A549 (cell line): Measurements from ENCODE around the gene BLCAP. TPM values are rescaled to one million over a fixed set of nuclear protein-coding genes. Genes with fewer than 3 reads are reported as not detected.
"Not testable (repeated sequence)": the region's sequence is repeated elsewhere in the genome, so short reads cannot be mapped to it uniquely, and the experiment has no call there.

Experiments
- ATAC-seq, 2 experiments: fragments of 200-7000 bp in 1 of 2; fragments of >200 bp in 1 of 2; cut with Nextera tagmentation in 1 of 2; cut with Tn5 transposase in 1 of 2; 3 replicates each; pipeline versions ENCODE4 v1.8.0 to v1.9.1; 2018 to 2020; ENCODE audit warnings: mild to moderate bottlenecking in 1 of 2, moderate library complexity in 1 of 2
- CTCF ChIA-PET: fragments of 300-600 bp; sonication (Branson Sonifier 250); formaldehyde crosslinking; extraction: SDS; loops from one replicate; lab custom pipeline; 2021; ENCODE audit warnings: antibody characterized with exemption, inconsistent platforms; lab: Yijun Ruan, JAX
- POLR2A ChIA-PET: fragments of 350-600 bp; formaldehyde crosslinking; extraction: SDS; loops from one replicate; lab custom pipeline; 2021; ENCODE audit warnings: antibody characterized with exemption, inconsistent platforms; lab: Yijun Ruan, JAX
- DNase-seq, 2 experiments: peaks; one replicate each; pipeline versions ENCODE4 v3.0.0 to v3.0.0-alpha.2; 2011 to 2016; ENCODE audit warnings: low read depth in 1 of 2, low spot score in 1 of 2
- FAIRE-seq: peaks from 2 replicates; lab custom pipeline; 2011; peaks lifted over from hg19 to GRCh38; lab: Jason Lieb, UNC
- H3K27ac ChIP-seq, 2 experiments: fragments of >200 bp; sonication (Bioruptor Twin); formaldehyde crosslinking; 3 replicates each; pipeline ENCODE4 v1.5.1; 2016 to 2017
- H3K4me1 ChIP-seq: fragments of >200 bp; sonication (Bioruptor Twin); formaldehyde crosslinking; 3 replicates; pipeline ENCODE4 v1.6.1; 2016
- H3K4me2 ChIP-seq: fragments of >200 bp; sonication (Bioruptor Twin); formaldehyde crosslinking; 3 replicates; pipeline ENCODE4 v1.6.1; 2016
- H3K4me3 ChIP-seq: fragments of >200 bp; sonication (Bioruptor Twin); formaldehyde crosslinking; 3 replicates; pipeline ENCODE4 v1.5.1; 2016
- H3K9me3 ChIP-seq: fragments of >200 bp; sonication (Bioruptor Twin); formaldehyde crosslinking; 3 replicates; pipeline ENCODE4 v1.6.1; 2016
- CBX8 ChIP-seq: fragments of 200-600 bp; sonication (generic); IDR thresholded peaks from 2 replicates; pipeline ENCODE4 v1.6.1; 2016
- EHF ChIP-seq: fragments of 250-450 bp; sonication (Bioruptor Pico); IDR thresholded peaks from 2 replicates; pipeline ENCODE4 v1.5.0; 2020; ENCODE audit warnings: mild to moderate bottlenecking
- EHMT2 ChIP-seq: fragments of 200-600 bp; sonication (generic); IDR thresholded peaks from 2 replicates; pipeline ENCODE4 v1.6.1; 2016; ENCODE audit warnings: antibody characterized with exemption, low read depth, mild to moderate bottlenecking, moderate library complexity
- FOSL2 ChIP-seq, 2 experiments: fragments of 450-650 bp in 1 of 2; fragments of >200 bp in 1 of 2; sonication (Bioruptor Twin) in 1 of 2; formaldehyde crosslinking; IDR thresholded peaks; 2 replicates each; pipeline versions ENCODE4 v1.5.0 to v1.6.1; 2016 to 2020; ENCODE audit warnings: mild to moderate bottlenecking in 1 of 2, moderate library complexity in 1 of 2
- JUN ChIP-seq, 2 experiments: fragments of >200 bp; sonication (Bioruptor Twin); formaldehyde crosslinking; IDR thresholded peaks; 2 replicates in 1 of 2; 3 replicates in 1 of 2; pipeline ENCODE4 v1.6.1; 2016 to 2017
- JUNB ChIP-seq: fragments of >200 bp; sonication (Bioruptor Twin); formaldehyde crosslinking; IDR thresholded peaks from 2 replicates; pipeline ENCODE4 v1.6.1; 2016
- NPAS2 ChIP-seq: fragments of 250-450 bp; sonication (Bioruptor Pico); IDR thresholded peaks from 2 replicates; pipeline ENCODE4 v1.8.0; 2022; ENCODE audit warnings: mild to moderate bottlenecking, moderate library complexity, borderline replicate concordance
- NR3C1 ChIP-seq: fragments of >200 bp; sonication (Bioruptor Twin); formaldehyde crosslinking; IDR thresholded peaks from 3 replicates; pipeline ENCODE4 v1.6.1; 2017
- PHF8 ChIP-seq: fragments of 200-600 bp; sonication (generic); IDR thresholded peaks from 2 replicates; pipeline ENCODE4 v1.6.1; 2016; ENCODE audit warnings: low read depth, mild to moderate bottlenecking, antibody characterized with exemption, moderate library complexity, borderline replicate concordance
- POLR2AphosphoS2 ChIP-seq: conservative IDR thresholded peaks from 2 replicates; pipeline ENCODE4 v1.6.1; 2012; ENCODE audit warnings: low read length, improper control_type of control experiment, inconsistent platforms
- REST ChIP-seq: fragments of 200-600 bp; sonication (generic); IDR thresholded peaks from 2 replicates; pipeline ENCODE4 v1.6.1; 2016; ENCODE audit warnings: antibody characterized with exemption, mild to moderate bottlenecking, moderate library complexity
- RNF2 ChIP-seq: fragments of 200-600 bp; sonication (generic); IDR thresholded peaks from 2 replicates; pipeline ENCODE4 v1.6.1; 2016; ENCODE audit warnings: low read depth, mild to moderate bottlenecking, antibody characterized with exemption, moderate library complexity, borderline replicate concordance
- SMC3 ChIP-seq: fragments of >200 bp; sonication (Bioruptor Twin); formaldehyde crosslinking; IDR thresholded peaks from 3 replicates; pipeline ENCODE4 v1.6.1; 2018; ENCODE audit warnings: inconsistent platforms
- ZC3H11A ChIP-seq: fragments of 450-650 bp; IDR thresholded peaks from 2 replicates; pipeline ENCODE4 v1.6.1; 2014; ENCODE audit warnings: antibody characterized with exemption, mild to moderate bottlenecking
- ZSCAN20 ChIP-seq: fragments of 250-450 bp; sonication (Bioruptor Pico); IDR thresholded peaks from 2 replicates; pipeline ENCODE4 v1.8.0; 2022; ENCODE audit warnings: mild to moderate bottlenecking, moderate library complexity
- WGBS: methylation state at CpG from one replicate; pipeline ENCODE4 v1.1.6; 2017; ENCODE audit errors: missing lambda C conversion rate; 5-methylcytosine and 5-hydroxymethylcytosine counted together
- polyA plus RNA-seq, 4 experiments: library from polyadenylated mRNA; depleted of rRNA in 3 of 4; stranded (reverse); fragments of >200 nt; fragmentation: RNase III in 1 of 4; extraction: RNeasy Plus Mini Kit Qiagen cat#74134 plus additional on column Dnase treatment in 1 of 4; gene quantifications; 2 replicates in 3 of 4; 3 replicates in 1 of 4; pipeline ENCODE4 v1.2.3, GENCODE V29; 2011 to 2017
- TF ChIP-seq, protein P1 (sequence below): fragments of 150-350 bp; IDR thresholded peaks from 2 replicates; pipeline ENCODE4 v1.6.1; 2014; ENCODE audit warnings: low read depth, mild to moderate bottlenecking, low read length
- TF ChIP-seq, protein P2 (sequence below): fragments of >200 bp; sonication (Bioruptor Twin); formaldehyde crosslinking; IDR thresholded peaks from 3 replicates; pipeline ENCODE4 v1.5.1; 2016

BLCAP gene
- polyA plus RNA-seq, 2 of the 4 experiments (the other 2 are of a cell fraction) = 30.3 to 49.0 TPM

DNA sequence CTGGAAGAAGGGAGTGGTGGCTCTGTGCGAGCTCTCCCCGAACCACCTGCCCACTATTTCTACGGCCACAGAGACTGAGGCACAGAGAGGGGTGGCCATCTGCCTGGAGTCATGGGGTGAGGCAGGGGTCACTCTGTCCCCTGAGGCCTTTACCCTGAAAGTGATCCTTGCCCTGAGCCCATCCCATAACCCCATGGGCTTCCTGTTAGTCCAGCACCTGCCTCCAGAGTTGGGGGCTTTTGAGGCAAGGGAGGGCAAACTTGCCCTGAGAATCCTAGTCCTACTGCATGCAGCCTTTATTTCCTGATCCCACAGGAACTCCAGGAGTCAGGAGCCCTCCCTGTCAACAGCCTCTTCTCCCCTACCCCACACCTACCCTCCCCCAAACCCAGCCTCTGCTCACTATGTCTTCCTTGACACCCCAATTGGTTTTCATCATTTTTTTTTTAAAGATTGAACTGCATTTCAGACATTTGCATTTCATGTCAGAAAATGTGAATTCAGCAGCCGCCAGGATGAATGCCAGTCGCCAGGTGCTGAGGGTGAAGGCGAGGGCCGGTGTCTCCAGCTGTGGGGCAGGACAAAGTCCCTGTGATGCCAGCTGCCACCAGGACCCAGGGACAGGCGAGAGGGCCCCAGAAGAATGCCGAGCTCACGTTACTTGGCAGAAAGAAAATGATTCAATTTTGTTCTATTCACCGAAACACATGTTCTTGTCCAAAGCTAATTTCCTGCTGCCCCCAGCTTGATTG, 54.3 kb downstream of the BLCAP start:
- Histone ChIP-seq H3K27ac (no peak overlapping the region), H3K9me3 (no peaks in the 10 kb centered on the region), H3K4me3 (no peak overlapping the region), H3K4me1 (no peaks in the 10 kb centered on the region), H3K4me2 (no peak overlapping the region)
- WGBS = 64% methylated on average over 11 of the region's 11 CpGs
- FAIRE-seq = no peak
- TF ChIP-seq REST = no peak
- TF ChIP-seq SMC3 = no peak
- TF ChIP-seq, protein P1, sequence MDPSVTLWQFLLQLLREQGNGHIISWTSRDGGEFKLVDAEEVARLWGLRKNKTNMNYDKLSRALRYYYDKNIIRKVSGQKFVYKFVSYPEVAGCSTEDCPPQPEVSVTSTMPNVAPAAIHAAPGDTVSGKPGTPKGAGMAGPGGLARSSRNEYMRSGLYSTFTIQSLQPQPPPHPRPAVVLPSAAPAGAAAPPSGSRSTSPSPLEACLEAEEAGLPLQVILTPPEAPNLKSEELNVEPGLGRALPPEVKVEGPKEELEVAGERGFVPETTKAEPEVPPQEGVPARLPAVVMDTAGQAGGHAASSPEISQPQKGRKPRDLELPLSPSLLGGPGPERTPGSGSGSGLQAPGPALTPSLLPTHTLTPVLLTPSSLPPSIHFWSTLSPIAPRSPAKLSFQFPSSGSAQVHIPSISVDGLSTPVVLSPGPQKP = no peak
- TF ChIP-seq RNF2 = no peak
- no peak for TF ChIP-seq JUN (IDR thresholded peaks at IDR 0.05)
- TF ChIP-seq EHF (CRISPR knock-in tag) = no peak
- ChIA-PET CTCF (interaction anchor here (1.3 kb wide), 1 partner anchor 204 kb away, joined by 4 read pairs; no protein-coding TSS in a partner anchor), POLR2A (no interaction called here)
- no peak for DNase-seq
- no peak for ATAC-seq

- ATAC-seq, H3K9me3 ChIP-seq, FAIRE-seq, H3K4me3 ChIP-seq, H3K27ac ChIP-seq, H3K4me1 ChIP-seq, H3K4me2 ChIP-seq, DNase-seq, CTCF ChIA-PET, POLR2A ChIA-PET: not testable (repeated sequence)
- WGBS = 32% methylated on average over 6 of the region's 6 CpGs
Measured at GRCh38 chr20:37472435-37472834, 55.2 kb downstream of the BLCAP start.

- FAIRE-seq = no peak
- ATAC-seq = no peak
- Histone ChIP-seq H3K9me3 (no peaks in the 10 kb centered on the region), H3K4me2 (no peak overlapping the region), H3K27ac (no peak overlapping the region), H3K4me1 (no peaks in the 10 kb centered on the region), H3K4me3 (no peak overlapping the region)
- 72% methylated on average over 7 of the region's 7 CpGs for WGBS
- CTCF ChIA-PET = interaction anchor here (1.1 kb wide), 1 partner anchor 10 kb away, joined by 3 read pairs; no protein-coding TSS in a partner anchor
- TF ChIP-seq JUNB (no peak), NPAS2 (CRISPR knock-in tag) (no peak), JUN (IDR thresholded peaks at IDR 0.05) (no peak), POLR2AphosphoS2 (no peak), RNF2 (no peak), EHMT2 (no peak), ZSCAN20 (no peak), PHF8 (no peak), ZC3H11A (no peak), CBX8 (no peak), FOSL2 (IDR thresholded peaks at IDR 0.05) (no peak), FOSL2 (CRISPR knock-in tag; IDR thresholded peaks at IDR 0.05) (no peak), NR3C1 (no peak)
- TF ChIP-seq, protein P2, sequence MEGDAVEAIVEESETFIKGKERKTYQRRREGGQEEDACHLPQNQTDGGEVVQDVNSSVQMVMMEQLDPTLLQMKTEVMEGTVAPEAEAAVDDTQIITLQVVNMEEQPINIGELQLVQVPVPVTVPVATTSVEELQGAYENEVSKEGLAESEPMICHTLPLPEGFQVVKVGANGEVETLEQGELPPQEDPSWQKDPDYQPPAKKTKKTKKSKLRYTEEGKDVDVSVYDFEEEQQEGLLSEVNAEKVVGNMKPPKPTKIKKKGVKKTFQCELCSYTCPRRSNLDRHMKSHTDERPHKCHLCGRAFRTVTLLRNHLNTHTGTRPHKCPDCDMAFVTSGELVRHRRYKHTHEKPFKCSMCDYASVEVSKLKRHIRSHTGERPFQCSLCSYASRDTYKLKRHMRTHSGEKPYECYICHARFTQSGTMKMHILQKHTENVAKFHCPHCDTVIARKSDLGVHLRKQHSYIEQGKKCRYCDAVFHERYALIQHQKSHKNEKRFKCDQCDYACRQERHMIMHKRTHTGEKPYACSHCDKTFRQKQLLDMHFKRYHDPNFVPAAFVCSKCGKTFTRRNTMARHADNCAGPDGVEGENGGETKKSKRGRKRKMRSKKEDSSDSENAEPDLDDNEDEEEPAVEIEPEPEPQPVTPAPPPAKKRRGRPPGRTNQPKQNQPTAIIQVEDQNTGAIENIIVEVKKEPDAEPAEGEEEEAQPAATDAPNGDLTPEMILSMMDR = no peak
- POLR2A ChIA-PET = no interaction called here
- no peak for DNase-seq
Measured at GRCh38 chr20:37471741-37472235, 55.9 kb downstream of the BLCAP start.

- FAIRE-seq, H3K9me3 ChIP-seq, DNase-seq, H3K4me1 ChIP-seq, H3K27ac ChIP-seq, H3K4me2 ChIP-seq, CTCF ChIA-PET, ATAC-seq, POLR2A ChIA-PET, H3K4me3 ChIP-seq: not testable (repeated sequence)
- 76% methylated on average over 8 of the region's 8 CpGs for WGBS
Measured at GRCh38 chr20:37470190-37470589, 57.5 kb downstream of the BLCAP start.
